ENCODE data around the gene ZFYVE19.

ZFYVE19 gene

DNA sequence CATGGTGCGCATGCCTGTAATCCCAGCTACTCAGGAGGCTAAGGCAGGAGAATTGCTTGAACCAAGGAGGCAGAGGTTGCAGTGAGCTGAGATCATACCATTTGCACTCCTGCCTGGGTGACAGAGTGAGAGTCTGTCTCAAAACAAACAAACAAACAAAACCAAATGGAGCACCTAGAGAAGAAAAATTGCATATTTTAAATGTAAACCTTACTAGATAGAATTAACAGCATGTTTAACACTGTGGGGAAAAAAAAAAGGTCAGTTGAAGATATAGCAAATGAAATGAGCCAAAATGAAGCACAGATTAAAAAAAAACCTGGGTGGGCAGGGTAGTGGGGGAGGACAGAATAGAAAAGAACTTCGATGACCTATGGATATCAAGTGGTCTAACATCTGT lies 14.3 kb downstream of the ZFYVE19 start:
- no peak for DNase-seq

DNA sequence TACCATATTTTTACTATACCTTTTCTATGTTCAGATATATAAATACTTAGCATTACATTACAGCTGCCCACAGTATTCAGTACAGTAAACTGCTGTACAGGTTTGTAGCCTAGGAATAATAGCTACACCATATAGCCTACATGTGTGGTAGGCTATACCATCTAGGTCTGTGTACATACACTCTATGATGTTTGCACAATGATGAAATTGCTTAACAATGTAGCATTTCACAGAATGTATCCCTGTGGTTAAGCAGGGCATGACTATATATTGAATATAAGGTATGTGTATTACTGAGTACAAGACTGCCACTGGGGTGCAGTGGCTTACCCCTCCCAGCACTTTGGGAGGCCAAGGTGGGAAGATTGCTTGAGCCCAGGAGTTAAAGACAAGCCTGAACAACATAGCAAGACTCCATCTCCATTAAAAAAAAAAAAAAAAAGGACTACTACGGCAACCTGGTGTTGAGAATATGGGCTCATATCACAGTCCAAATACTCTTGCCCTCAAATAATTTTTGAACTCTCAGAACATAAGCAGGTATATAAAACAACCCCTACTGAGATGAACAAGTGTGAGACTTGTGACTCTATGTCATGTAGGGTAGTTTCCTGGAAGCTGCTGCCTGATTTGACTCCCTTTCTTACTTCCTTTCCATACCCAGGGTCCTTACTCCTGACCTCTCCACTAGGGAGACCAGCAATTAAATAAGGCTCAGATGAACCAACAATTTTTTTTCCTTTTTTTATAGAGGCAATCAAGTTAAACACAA lies 16.9 kb downstream of the ZFYVE19 start:
- DNase-seq: no peak

DNA sequence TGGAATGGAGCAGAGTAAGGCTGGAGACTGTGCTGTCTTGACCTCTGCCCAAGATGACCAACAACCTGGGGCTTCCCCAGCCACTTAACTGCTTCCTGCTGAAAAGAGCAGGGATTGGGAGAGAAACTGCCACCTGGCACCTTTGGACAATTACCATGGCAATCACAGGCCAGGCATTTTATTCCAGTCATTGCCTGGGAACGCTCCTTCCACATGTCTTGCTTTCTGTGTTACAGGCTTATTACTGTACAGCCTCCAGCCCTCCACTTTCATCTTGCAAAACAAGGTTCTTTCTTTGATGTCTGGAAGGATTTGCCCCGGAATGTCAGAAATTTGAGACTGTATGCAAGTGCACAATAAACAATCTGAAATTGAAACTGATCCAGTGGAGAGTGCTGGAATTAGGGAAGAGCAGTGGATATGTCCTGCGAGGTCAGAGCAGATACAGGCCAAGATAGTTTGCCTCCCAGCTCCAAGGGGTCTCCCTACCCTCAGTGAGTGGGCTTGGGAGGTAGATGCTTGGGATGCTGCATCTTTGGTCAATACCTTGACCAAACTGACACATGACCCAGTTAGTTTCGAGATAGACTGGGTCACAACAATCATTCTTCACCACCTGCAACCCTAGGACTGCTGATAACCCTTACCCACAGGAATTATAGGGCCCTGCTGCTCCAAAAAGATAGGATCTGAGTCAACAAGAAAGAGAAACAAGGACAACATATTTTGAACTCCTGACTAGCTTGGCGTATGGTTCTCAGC lies 19.0 kb downstream of the ZFYVE19 start:
- DNase-seq: no peak

DNA sequence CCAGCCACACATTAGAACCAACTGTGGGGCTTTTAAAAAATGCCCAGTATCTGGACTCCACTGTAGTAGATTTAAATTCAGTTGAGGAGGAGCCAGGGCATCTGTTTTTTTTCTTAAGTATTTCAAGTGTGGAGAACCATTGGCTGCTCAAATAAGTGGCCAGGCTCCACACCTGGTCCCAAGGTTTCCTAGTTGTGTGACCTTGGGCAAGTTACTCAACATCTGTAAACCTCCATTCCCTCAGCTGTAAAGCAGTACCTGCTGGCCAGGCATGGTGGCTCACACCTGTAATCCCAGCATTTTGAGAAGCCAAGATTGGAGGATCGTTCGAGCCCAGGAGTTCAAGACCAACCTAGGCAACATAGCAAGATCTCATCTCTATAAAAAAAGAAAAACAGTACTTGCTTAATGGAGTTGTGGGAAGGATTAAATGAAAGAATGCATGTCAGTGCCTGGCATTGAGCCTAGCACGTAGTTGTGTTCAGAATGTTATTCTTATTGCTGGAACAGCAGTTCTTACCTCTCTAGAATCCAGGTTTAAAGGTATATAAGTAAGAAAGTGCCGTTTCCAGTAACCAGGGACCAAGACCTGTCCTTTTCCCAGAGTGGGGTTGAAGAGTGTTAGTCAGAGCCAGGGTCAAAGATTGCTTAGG lies 19.7 kb downstream of the ZFYVE19 start:
- no peak for DNase-seq

DNA sequence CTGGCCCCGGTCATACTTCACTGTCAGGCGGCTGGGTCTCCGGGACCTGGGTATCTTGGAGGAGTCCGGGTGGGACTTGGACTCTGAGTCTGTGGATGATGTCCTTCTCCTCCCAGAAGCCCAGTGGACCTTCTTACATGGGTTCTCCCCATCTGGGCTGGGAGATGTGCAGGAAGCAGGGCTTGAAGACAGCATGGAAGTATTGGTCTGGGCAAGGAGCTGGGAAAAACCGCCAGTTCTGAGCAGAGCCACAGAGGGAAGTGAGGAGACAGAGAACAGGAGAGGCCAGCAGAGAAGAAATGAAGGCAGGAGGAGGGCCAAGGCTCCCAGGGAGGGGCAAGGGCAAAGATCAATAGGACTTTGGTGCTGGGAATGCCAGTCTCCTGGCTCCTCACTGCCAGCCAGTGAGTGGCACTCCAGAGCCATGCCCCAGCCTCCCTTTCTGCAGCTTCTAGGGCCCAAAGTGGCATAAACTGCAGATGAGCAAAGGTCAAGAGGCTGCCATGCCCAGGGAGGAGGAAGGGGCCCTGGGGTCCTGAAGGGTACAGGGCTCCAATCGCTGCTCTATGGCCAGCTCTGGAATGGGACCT lies 21.7 kb downstream of the ZFYVE19 start, which contains the start of gene PPP1R14D:
TSS of gene PPP1R14D (minus strand) at position 262 of the 590 bp plus-strand sequence. CDS start at position 195, 67 bp downstream.
- no peak for DNase-seq

- no peak for DNase-seq
Measured at GRCh38 chr15:40829115-40829514, 22.2 kb downstream of the ZFYVE19 start.

- no peak for DNase-seq
Measured at GRCh38 chr15:40830884-40831283, 24.0 kb downstream of the ZFYVE19 start.

- DNase-seq: no peak
Measured at GRCh38 chr15:40831861-40832260, 25.0 kb downstream of the ZFYVE19 start.

DNA sequence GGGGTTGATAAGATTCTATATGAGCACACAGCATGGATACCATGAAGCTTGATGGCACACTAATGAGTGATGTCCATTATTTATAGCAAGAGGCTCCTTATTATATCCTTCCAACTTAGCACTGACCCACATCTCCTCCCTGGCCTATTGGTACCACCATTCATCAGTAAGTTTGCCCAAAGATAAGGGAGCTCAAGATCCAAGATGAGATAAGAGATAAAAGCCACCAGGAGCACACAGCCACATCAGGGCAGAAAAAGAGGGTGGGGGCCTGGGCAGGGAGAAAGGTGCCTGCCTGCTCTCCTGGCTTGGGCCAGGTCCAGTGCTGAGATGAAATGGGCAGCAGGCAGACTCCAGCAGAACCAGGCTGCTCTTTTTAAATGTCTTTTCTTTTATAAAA lies 26.0 kb downstream of the ZFYVE19 start:
- DNase-seq: no peak

DNA sequence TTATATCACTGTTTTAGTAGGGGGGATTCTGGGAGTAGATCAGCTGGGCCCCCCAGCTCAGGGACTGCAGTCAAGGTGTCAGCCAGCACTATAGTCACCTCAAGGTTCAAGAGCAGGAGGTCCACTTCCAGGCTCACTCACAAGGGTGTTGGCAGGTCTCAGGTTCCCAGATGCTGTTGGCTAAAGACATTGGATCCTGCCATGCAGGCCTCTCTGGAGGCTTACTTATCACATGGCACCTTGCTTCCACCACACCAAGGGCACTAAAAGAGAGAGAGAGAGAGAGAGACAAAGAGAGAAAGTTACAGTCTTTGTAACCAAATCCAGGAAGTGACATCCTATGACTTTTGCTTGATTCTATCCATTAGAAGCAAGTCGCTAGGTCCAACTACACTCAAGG lies 29.1 kb downstream of the ZFYVE19 start:
- no peak for DNase-seq

- DNase-seq: no peak
Measured at GRCh38 chr15:40838756-40839155, 31.9 kb downstream of the ZFYVE19 start.

DNA sequence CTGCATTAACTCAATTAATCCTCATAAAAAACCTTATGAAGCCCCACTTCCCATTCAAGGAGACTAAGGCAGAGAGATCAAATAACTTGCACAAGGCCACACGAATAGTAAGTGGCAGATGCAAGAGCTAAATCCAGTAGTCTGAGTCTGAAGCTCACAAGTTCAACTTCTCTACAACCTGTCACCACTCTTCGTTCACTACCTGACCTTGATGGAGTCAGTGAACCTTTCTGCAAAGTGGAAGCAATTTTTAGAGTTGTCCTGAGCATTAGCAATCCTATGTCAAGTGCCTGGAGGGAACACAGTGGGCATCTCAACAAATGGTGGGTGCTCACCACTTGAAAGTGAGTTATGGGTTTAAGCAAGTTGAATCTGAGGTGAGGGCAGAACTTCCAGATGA lies 34.9 kb downstream of the ZFYVE19 start:
- no peak for DNase-seq

DNA sequence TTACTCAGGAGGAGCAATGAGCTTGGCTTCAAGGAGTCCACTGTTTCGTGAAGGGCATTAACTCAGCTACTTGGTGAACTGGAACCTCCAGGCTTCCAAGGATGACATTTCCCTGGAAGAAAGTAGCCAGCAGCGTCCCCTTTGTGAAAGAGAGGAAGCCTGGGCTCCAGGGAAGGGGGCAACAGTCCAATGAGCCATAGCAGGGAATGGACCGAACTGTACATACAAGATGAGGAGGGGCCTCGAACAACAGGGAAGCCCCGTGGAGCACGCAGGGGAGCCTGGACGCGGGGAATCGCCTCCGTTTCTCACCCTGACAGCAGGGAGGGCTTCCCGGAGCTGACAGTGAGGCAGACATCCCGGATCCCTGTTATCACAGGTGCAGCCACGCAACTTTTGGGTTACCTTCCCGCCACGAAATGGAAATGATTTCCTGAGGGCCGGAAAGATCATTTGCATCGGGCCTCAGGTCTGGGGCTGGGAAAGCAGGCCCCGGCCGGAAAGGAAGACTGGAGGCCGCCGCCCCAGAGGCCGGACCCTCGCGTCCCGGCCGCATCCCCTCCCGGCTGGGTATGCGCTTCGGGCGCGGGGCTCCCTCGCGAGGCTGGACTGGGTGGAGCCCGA lies 36.5 kb downstream of the ZFYVE19 start:
- no peak for DNase-seq

GRCh38 chr15:40843885-40844695 lies 37.2 kb downstream of the ZFYVE19 start, which contains the start of gene SPINT1:
Gene SPINT1 (plus strand): TSS chr15:40844048. CDS start chr15:40844555, 507 bp downstream.
- no peak for DNase-seq

DNA sequence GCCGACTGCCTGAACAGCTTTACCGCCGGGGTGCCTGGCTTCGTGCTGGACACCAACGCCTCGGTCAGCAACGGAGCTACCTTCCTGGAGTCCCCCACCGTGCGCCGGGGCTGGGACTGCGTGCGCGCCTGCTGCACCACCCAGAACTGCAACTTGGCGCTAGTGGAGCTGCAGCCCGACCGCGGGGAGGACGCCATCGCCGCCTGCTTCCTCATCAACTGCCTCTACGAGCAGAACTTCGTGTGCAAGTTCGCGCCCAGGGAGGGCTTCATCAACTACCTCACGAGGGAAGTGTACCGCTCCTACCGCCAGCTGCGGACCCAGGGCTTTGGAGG lies 37.8 kb downstream of the ZFYVE19 start:
- DNase-seq: peak; percentile 29

- no peak for DNase-seq
Measured at GRCh38 chr15:40845036-40845435, 38.1 kb downstream of the ZFYVE19 start.

DNA sequence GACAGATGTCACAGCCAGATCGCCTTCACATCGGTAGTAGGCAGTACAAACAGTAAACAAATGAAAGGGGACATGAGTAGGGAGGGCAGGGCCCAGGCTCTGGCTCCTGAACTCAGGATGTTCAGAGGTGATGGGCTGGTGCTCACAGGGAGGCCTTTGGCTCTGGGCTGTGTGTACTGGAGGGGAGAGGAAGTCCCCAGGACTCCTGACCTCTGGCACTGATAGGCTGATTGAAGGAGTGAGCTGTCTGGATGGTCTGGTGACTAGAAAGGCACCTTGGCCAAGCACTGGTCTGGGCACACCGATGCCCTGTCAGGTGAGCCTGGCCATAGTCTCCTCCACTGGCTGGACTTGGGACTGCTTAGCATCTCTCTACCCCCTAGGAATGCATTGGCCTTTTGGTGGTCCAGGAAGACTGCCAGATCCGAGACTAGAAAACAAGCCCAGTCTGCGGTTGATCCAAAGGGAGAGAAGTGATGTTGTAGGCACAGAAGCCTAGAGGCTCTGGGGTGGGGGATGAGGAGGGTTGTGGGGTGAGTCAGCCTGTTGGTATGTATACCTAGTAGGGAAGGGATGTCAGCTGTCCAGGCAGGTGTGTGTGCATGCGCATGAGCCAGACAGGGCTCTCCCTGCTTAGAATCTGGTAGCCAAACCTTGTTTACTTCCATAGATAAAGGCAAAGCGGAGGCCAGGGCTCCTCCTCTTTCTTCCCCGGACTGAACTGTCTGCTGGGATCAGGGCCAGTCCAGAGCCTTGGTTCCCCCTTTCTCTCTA lies 38.8 kb downstream of the ZFYVE19 start:
- no peak for DNase-seq

- no peak for DNase-seq
Measured at GRCh38 chr15:40846841-40847222, 39.9 kb downstream of the ZFYVE19 start.

DNA sequence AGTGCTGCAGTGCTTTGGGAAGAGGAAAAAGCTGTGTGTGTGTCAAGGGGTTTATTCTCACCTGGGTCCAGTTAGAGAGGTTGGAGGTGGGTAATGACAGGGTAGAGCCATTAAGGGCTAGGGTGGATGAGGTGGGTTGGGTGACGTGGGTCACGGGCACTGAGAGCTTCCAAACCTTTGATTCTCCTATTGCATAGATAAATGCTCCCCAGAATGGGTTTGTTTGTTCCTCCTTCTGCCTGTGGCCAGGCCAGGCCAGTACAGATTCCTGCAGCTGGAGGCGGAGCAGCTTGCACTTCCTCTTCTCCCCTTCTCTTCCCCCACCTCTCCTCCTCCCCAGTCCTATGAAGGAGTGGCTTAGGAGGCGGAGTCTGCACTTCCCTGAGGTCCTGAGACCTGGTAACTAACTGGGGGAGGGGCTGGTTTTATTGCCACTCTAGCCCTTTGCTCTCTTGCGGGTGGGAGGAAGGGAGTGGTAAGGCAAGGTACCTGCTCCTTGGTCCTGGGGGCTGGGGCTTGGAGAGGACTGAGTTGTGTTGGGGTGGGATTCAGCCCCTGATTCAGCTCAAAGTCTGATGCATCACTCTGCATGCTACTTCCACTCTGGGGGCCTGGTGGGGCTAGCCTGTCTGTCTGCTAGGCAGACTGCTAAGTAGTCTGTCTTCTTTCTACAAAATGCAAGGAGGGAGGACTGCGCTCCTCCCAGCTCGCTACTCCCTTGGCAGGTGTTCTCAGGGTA lies 40.5 kb downstream of the ZFYVE19 start:
- DNase-seq: no peak

- DNase-seq: no peak
Measured at GRCh38 chr15:40850576-40851112, 43.8 kb downstream of the ZFYVE19 start.

All from central memory CD4-positive, alpha-beta T cell (primary cell).